ENCODE data around the gene CLDN20.

The CLDN20 gene

GRCh38 chr6:155247618-155248007, 16.2 kb upstream of the CLDN20 start:
- Histone ChIP-seq H3F3A (ENCODE audit: insufficient read depth) (peaks cover 16% of the 10 kb centered on the region), H3K9me2 (replicated peaks; ENCODE audit: insufficient read depth, low read length) (no peaks in the 10 kb centered on the region), H3K9me3 (ENCODE audit: insufficient read depth, low read length) (no peaks in the 10 kb centered on the region), H3K36me3 (ENCODE audit: low read length) (peaks cover 33% of the 10 kb centered on the region; the same call in 1 of the 2 replicates), H3K4me2 (ENCODE audit: low read depth, low read length, poor library complexity, severe bottlenecking) (no peak overlapping the region), H3K4me3 (ENCODE audit: insufficient read depth, low read length, poor library complexity, severe bottlenecking) (no peak overlapping the region), H2AFZ (ENCODE audit: low read depth, low read length, severe bottlenecking) (no peak overlapping the region), H3K9ac (ENCODE audit: low read length) (no peak overlapping the region), H4K20me1 (ENCODE audit: low read depth, low read length) (no peaks in the 10 kb centered on the region), H3K27ac (ENCODE audit: low read depth, low read length) (no peak overlapping the region), H3K27me3 (ENCODE audit: low read length) (no peaks in the 10 kb centered on the region), H3K79me2 (ENCODE audit: insufficient read depth, low read length) (no peaks in the 10 kb centered on the region)
- no peak for TF ChIP-seq EZH2phosphoT487 (conservative IDR thresholded peaks at IDR 0.05; ENCODE audit: low read length)
- TF ChIP-seq, protein P1, sequence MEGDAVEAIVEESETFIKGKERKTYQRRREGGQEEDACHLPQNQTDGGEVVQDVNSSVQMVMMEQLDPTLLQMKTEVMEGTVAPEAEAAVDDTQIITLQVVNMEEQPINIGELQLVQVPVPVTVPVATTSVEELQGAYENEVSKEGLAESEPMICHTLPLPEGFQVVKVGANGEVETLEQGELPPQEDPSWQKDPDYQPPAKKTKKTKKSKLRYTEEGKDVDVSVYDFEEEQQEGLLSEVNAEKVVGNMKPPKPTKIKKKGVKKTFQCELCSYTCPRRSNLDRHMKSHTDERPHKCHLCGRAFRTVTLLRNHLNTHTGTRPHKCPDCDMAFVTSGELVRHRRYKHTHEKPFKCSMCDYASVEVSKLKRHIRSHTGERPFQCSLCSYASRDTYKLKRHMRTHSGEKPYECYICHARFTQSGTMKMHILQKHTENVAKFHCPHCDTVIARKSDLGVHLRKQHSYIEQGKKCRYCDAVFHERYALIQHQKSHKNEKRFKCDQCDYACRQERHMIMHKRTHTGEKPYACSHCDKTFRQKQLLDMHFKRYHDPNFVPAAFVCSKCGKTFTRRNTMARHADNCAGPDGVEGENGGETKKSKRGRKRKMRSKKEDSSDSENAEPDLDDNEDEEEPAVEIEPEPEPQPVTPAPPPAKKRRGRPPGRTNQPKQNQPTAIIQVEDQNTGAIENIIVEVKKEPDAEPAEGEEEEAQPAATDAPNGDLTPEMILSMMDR (IDR thresholded peaks at IDR 0.05; ENCODE audit: insufficient read depth, low read length, poor library complexity, severe bottlenecking): no peak

GRCh38 chr6:155248008-155249001, 15.5 kb upstream of the CLDN20 start:
- no peak overlapping the region for H3K9ac ChIP-seq (ENCODE audit: low read length)
- peaks cover 40% of the 10 kb centered on the region; the same call in 1 of the 2 replicates for H3K36me3 ChIP-seq (ENCODE audit: low read length)
- no peaks in the 10 kb centered on the region for H3K79me2 ChIP-seq (ENCODE audit: insufficient read depth, low read length)
- H3K9me2 ChIP-seq (replicated peaks; ENCODE audit: insufficient read depth, low read length): no peaks in the 10 kb centered on the region
- H2AFZ ChIP-seq (ENCODE audit: low read depth, low read length, severe bottlenecking): no peak overlapping the region
- no peaks in the 10 kb centered on the region for H3K9me3 ChIP-seq (ENCODE audit: insufficient read depth, low read length)
- no peak overlapping the region for H3K4me2 ChIP-seq (ENCODE audit: low read depth, low read length, poor library complexity, severe bottlenecking)
- no peak for TF ChIP-seq EZH2phosphoT487 (conservative IDR thresholded peaks at IDR 0.05; ENCODE audit: low read length)
- TF ChIP-seq, protein P1 (IDR thresholded peaks at IDR 0.05; ENCODE audit: insufficient read depth, low read length, poor library complexity, severe bottlenecking): peak; percentile 68
- no peaks in the 10 kb centered on the region for H3K27me3 ChIP-seq (ENCODE audit: low read length)
- no peaks in the 10 kb centered on the region for H4K20me1 ChIP-seq (ENCODE audit: low read depth, low read length)
- H3K27ac ChIP-seq (ENCODE audit: low read depth, low read length): no peak overlapping the region
- no peak overlapping the region for H3K4me3 ChIP-seq (ENCODE audit: insufficient read depth, low read length, poor library complexity, severe bottlenecking)
- peaks cover 16% of the 10 kb centered on the region for H3F3A ChIP-seq (ENCODE audit: insufficient read depth)

GRCh38 chr6:155250701-155251381, 13.0 kb upstream of the CLDN20 start:
- Histone ChIP-seq H3K9ac (ENCODE audit: low read length) (no peak overlapping the region), H3K79me2 (ENCODE audit: insufficient read depth, low read length) (no peaks in the 10 kb centered on the region), H2AFZ (ENCODE audit: low read depth, low read length, severe bottlenecking) (no peak overlapping the region), H4K20me1 (ENCODE audit: low read depth, low read length) (no peaks in the 10 kb centered on the region), H3K9me2 (replicated peaks; ENCODE audit: insufficient read depth, low read length) (no peaks in the 10 kb centered on the region), H3K4me2 (ENCODE audit: low read depth, low read length, poor library complexity, severe bottlenecking) (no peak overlapping the region), H3K27ac (ENCODE audit: low read depth, low read length) (no peak overlapping the region), H3F3A (ENCODE audit: insufficient read depth) (peaks cover 11% of the 10 kb centered on the region; the same call in 1 of the 2 replicates), H3K36me3 (ENCODE audit: low read length) (peaks cover 48% of the 10 kb centered on the region), H3K4me3 (ENCODE audit: insufficient read depth, low read length, poor library complexity, severe bottlenecking) (no peak overlapping the region), H3K27me3 (ENCODE audit: low read length) (no peaks in the 10 kb centered on the region), H3K9me3 (ENCODE audit: insufficient read depth, low read length) (no peaks in the 10 kb centered on the region)
- TF ChIP-seq EZH2phosphoT487 (conservative IDR thresholded peaks at IDR 0.05; ENCODE audit: low read length): no peak
- TF ChIP-seq, protein P1 (IDR thresholded peaks at IDR 0.05; ENCODE audit: insufficient read depth, low read length, poor library complexity, severe bottlenecking): no peak

All from SU-DHL-6 (cell line).